ENCODE measurements around the gene LY6G6F. TPM values are rescaled to one million over a fixed set of nuclear protein-coding genes. Genes with fewer than 3 reads are reported as not detected.

The LY6G6F gene
- total and polyA plus RNA-seq, 2 experiments from 2014 or later: not detected

GRCh38 chr6:31744422-31744821, 37.8 kb downstream of the LY6G6F start:
- no peak overlapping the region for H3K27ac ChIP-seq
- H3K4me1 ChIP-seq (ENCODE audit: low read depth): peaks cover 4% of the 10 kb centered on the region
- H3K4me3 ChIP-seq: no peak overlapping the region
- no peaks in the 10 kb centered on the region for H3K36me3 ChIP-seq
- no peaks in the 10 kb centered on the region for H3K27me3 ChIP-seq
- no peaks in the 10 kb centered on the region for H3K9me3 ChIP-seq (ENCODE audit: low read depth)
- TF ChIP-seq CTCF (IDR thresholded peaks at IDR 0.05; ENCODE audit: low read depth, low read length): no peak
- DNase-seq (ENCODE audit: low read depth in 1 of 2, low spot score in 1 of 2): no peak

DNA sequence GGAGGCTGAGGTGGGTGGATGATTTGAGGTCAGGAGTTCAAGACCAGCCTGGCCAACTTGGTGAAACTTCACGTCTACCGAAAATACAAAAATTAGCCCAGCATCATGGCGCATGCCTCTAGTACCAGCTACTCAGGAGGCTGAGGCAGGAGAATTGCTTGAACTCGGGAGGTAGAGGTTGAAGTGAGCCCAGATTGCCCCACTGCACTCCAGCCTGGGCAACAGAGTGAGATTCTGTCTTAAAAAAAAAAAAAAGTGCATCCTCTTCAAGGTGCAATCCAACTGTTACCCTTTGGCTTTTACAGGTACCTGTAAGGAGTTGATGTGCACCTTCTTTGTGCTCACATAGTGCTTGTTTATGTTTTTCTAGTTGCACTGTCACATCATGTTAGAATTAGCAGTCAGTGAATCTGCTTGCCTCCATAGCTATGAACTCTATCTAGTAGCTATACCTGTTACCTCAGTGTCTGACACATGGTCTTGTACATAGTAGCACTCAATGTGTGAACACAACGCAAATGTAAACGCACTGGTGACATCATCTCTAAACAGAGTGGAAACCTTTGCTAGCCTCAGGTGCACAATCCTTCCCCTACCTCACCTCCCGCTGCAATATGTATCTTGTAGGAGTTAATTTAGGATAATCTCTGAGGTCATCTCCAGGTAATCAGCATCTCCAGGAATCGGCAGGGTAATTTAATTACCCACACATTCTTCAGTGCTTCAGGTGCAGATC, 42.8 kb downstream of the LY6G6F start:
- DNase-seq (ENCODE audit: low read depth in 1 of 2, low spot score in 1 of 2): no peak
- Histone ChIP-seq H3K27ac (no peak overlapping the region), H3K4me3 (no peak overlapping the region), H3K9me3 (ENCODE audit: low read depth) (no peaks in the 10 kb centered on the region), H3K4me1 (ENCODE audit: low read depth) (no peaks in the 10 kb centered on the region), H3K36me3 (no peaks in the 10 kb centered on the region), H3K27me3 (no peaks in the 10 kb centered on the region)
- TF ChIP-seq CTCF (IDR thresholded peaks at IDR 0.05; ENCODE audit: low read depth, low read length): no peak

DNA sequence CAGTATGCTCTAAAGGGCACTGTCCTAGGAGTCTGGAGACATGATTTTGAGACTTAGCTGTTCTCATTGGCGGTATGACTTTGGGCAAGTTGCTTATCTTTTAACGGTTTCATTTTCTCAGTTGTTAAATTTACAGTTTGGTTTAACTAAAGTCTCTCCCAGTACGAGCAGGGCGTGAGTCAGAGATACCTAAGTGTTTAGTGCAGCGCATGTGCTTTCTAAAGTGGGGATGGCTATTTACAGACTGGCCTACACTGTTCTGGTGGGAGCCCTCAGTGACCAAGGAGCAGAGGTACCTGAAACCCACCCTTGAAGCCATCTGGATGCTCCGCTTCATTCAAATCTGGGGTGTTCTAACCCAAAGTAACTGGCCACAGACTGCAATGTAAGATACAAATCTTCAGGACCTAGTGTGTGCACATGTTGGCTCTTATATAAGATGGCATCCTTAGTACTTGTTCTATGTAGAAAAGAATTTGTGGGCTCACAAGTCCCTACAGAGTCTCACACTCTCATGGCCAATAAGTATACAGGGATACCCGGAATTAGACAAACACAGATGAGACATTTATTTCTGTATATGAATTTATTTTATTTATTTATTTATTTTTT, 43.9 kb downstream of the LY6G6F start:
- TF ChIP-seq CTCF (IDR thresholded peaks at IDR 0.05; ENCODE audit: low read depth, low read length): no peak
- no peak overlapping the region for H3K4me3 ChIP-seq
- no peak for DNase-seq (ENCODE audit: low read depth in 1 of 2, low spot score in 1 of 2)
- no peaks in the 10 kb centered on the region for H3K27me3 ChIP-seq
- no peaks in the 10 kb centered on the region for H3K36me3 ChIP-seq
- no peaks in the 10 kb centered on the region for H3K9me3 ChIP-seq (ENCODE audit: low read depth)
- no peak overlapping the region for H3K27ac ChIP-seq
- no peaks in the 10 kb centered on the region for H3K4me1 ChIP-seq (ENCODE audit: low read depth)

DNA sequence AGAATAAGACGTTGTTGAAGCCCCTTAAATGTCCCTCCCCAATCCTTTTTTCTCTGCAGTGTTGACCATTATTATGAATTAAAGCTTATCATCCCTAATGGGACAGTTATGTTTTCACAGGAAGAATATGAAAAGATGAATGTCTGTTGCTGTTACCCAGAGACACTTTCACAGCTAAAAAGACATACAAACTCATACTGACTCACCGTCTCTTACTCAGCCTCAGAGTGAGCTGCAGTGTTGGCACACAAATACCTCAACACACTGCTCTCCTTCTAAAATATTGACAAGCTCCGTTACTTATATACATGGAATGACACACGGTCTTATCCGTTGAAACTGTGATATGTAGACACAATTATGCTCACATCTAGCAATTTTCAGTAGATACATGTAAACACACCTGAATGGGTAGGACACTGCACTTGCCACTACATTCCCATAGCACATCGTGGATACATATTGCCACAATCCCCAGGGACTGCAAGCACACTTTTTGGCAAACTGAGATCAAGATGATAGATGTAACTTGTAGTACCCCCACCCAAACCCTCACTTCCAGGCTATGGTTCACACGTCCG, 46.2 kb downstream of the LY6G6F start:
- Histone ChIP-seq H3K36me3 (no peaks in the 10 kb centered on the region), H3K9me3 (ENCODE audit: low read depth) (no peaks in the 10 kb centered on the region), H3K4me3 (no peak overlapping the region), H3K27ac (no peak overlapping the region), H3K4me1 (ENCODE audit: low read depth) (no peaks in the 10 kb centered on the region), H3K27me3 (no peaks in the 10 kb centered on the region)
- peak in 1 of 2 donors; percentile 46 for DNase-seq (ENCODE audit: low read depth in 1 of 2, low spot score in 1 of 2)
- no peak for TF ChIP-seq CTCF (IDR thresholded peaks at IDR 0.05; ENCODE audit: low read depth, low read length)

DNA sequence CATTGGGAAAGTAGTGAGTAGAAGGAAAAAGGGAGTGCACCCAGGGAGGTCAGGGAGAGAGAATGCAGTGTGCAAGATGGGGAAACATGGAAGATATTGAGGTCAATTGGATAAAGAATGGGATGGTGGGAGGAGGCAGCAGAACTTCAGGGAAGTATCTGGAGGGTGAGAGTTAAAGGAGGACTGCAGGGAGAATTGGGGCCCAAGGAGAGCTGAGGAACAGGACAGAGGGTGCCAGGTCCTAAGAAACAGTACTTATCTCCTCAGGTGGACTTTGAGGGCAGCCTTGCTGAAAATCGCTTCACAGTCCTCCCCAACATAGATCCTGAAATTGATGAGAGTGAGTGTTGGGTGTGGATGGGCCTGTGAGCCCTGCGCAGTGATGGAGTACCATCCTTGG, 51.6 kb downstream of the LY6G6F start:
- no peak for DNase-seq (ENCODE audit: low read depth in 1 of 2, low spot score in 1 of 2)
- Histone ChIP-seq H3K4me1 (ENCODE audit: low read depth) (peaks cover under 1% of the 10 kb centered on the region), H3K36me3 (no peaks in the 10 kb centered on the region), H3K4me3 (no peak overlapping the region), H3K27ac (no peak overlapping the region), H3K27me3 (no peaks in the 10 kb centered on the region), H3K9me3 (ENCODE audit: low read depth) (no peaks in the 10 kb centered on the region)
- no peak for TF ChIP-seq CTCF (IDR thresholded peaks at IDR 0.05; ENCODE audit: low read depth, low read length)

Other genes with a start within 250 kb of the LY6G6F start
Only the 30 nearest of the 39 such genes appear.
- gene NFKBIL1, start 159.3 kb upstream of the LY6G6F start, total RNA-seq: 43.6 and 51.2 TPM in 2 replicates
- 38.4 and 47.1 TPM in 2 replicates for gene NFKBIL1, start 159.3 kb upstream of the LY6G6F start, polyA plus RNA-seq
- gene LTA, start 134.6 kb upstream of the LY6G6F start, total RNA-seq: not detected in 2 replicates
- not detected in 2 replicates for gene LTA, start 134.6 kb upstream of the LY6G6F start, polyA plus RNA-seq
- gene TNF, start 131.3 kb upstream of the LY6G6F start, total RNA-seq: not detected in 2 replicates
- 0.14 TPM in 1 of 2 replicates, not detected in the other for gene TNF, start 131.3 kb upstream of the LY6G6F start, polyA plus RNA-seq
- 0.70 TPM in 1 of 2 replicates, not detected in the other for gene LTB, start 124.4 kb upstream of the LY6G6F start, total RNA-seq
- gene LTB, start 124.4 kb upstream of the LY6G6F start, polyA plus RNA-seq: 0.61 and 1.5 TPM in 2 replicates
- gene LST1, start 120.6 kb upstream of the LY6G6F start, total RNA-seq: 1.7 TPM in 1 of 2 replicates, not detected in the other
- 1.6 TPM in 1 of 2 replicates, not detected in the other for gene LST1, start 120.6 kb upstream of the LY6G6F start, polyA plus RNA-seq
- gene NCR3, start 113.9 kb upstream of the LY6G6F start, total RNA-seq: not detected in 2 replicates
- not detected in 2 replicates for gene NCR3, start 113.9 kb upstream of the LY6G6F start, polyA plus RNA-seq
- 1.2 TPM in 1 of 2 replicates, not detected in the other for gene AIF1, start 91.6 kb upstream of the LY6G6F start, total RNA-seq
- 1.4 and 1.6 TPM in 2 replicates for gene AIF1, start 91.6 kb upstream of the LY6G6F start, polyA plus RNA-seq
- gene PRRC2A, start 86.2 kb upstream of the LY6G6F start, total RNA-seq: 144 and 208 TPM in 2 replicates
- 70.2 and 103 TPM in 2 replicates for gene PRRC2A, start 86.2 kb upstream of the LY6G6F start, polyA plus RNA-seq
- 494 and 510 TPM in 2 replicates for gene BAG6, start 54.2 kb upstream of the LY6G6F start, total RNA-seq
- gene BAG6, start 54.2 kb upstream of the LY6G6F start, polyA plus RNA-seq: 115 TPM in 2 replicates
- gene APOM, start 51.0 kb upstream of the LY6G6F start, total RNA-seq: 2.3 and 2.5 TPM in 2 replicates
- gene APOM, start 51.0 kb upstream of the LY6G6F start, polyA plus RNA-seq: 2.5 and 3.5 TPM in 2 replicates
- 24.5 and 27.4 TPM in 2 replicates for gene C6orf47, start 46.1 kb upstream of the LY6G6F start, total RNA-seq
- 22.0 and 29.2 TPM in 2 replicates for gene C6orf47, start 46.1 kb upstream of the LY6G6F start, polyA plus RNA-seq
- gene GPANK1, start 41.9 kb upstream of the LY6G6F start, total RNA-seq: 28.8 and 36.2 TPM in 2 replicates
- 27.5 and 37.2 TPM in 2 replicates for gene GPANK1, start 41.9 kb upstream of the LY6G6F start, polyA plus RNA-seq
- 310 and 375 TPM in 2 replicates for gene CSNK2B, start 40.8 kb upstream of the LY6G6F start, total RNA-seq
- gene CSNK2B, start 40.8 kb upstream of the LY6G6F start, polyA plus RNA-seq: 277 and 280 TPM in 2 replicates
- gene LY6G5B, start 36.9 kb upstream of the LY6G6F start, total RNA-seq: 3.9 and 6.8 TPM in 2 replicates
- 13.2 and 16.5 TPM in 2 replicates for gene LY6G5B, start 36.9 kb upstream of the LY6G6F start, polyA plus RNA-seq
- gene LY6G5C, start 25.8 kb upstream of the LY6G6F start, total RNA-seq: 0.54 and 1.2 TPM in 2 replicates
- 5.0 and 9.0 TPM in 2 replicates for gene LY6G5C, start 25.8 kb upstream of the LY6G6F start, polyA plus RNA-seq
- 48.0 and 66.3 TPM in 2 replicates for gene ABHD16A, start 3.5 kb upstream of the LY6G6F start, total RNA-seq
- gene ABHD16A, start 3.5 kb upstream of the LY6G6F start, polyA plus RNA-seq: 61.5 and 65.1 TPM in 2 replicates
- gene LY6G6D, start 8.5 kb downstream of the LY6G6F start, total RNA-seq: not detected in 2 replicates
- gene LY6G6D, start 8.5 kb downstream of the LY6G6F start, polyA plus RNA-seq: not detected in 2 replicates
- gene LY6G6C, start 14.9 kb downstream of the LY6G6F start, total RNA-seq: not detected in 2 replicates
- gene LY6G6C, start 14.9 kb downstream of the LY6G6F start, polyA plus RNA-seq: 0.24 TPM in 1 of 2 replicates, not detected in the other
- not detected in 2 replicates for gene MPIG6B, start 16.5 kb downstream of the LY6G6F start, total RNA-seq
- not detected in 2 replicates for gene MPIG6B, start 16.5 kb downstream of the LY6G6F start, polyA plus RNA-seq
- 134 and 138 TPM in 2 replicates for gene DDAH2, start 22.4 kb downstream of the LY6G6F start, total RNA-seq
- 154 and 170 TPM in 2 replicates for gene DDAH2, start 22.4 kb downstream of the LY6G6F start, polyA plus RNA-seq
- 226 and 274 TPM in 2 replicates for gene CLIC1, start 29.7 kb downstream of the LY6G6F start, total RNA-seq
- 318 and 326 TPM in 2 replicates for gene CLIC1, start 29.7 kb downstream of the LY6G6F start, polyA plus RNA-seq
- gene MSH5, start 33.1 kb downstream of the LY6G6F start, total RNA-seq: 6.6 and 39.4 TPM in 2 replicates
- gene MSH5, start 33.1 kb downstream of the LY6G6F start, polyA plus RNA-seq: 7.4 and 16.4 TPM in 2 replicates
- 3.9 and 11.6 TPM in 2 replicates for gene SAPCD1, start 55.8 kb downstream of the LY6G6F start, total RNA-seq
- gene SAPCD1, start 55.8 kb downstream of the LY6G6F start, polyA plus RNA-seq: 2.1 and 4.2 TPM in 2 replicates
- gene VWA7, start 70.5 kb downstream of the LY6G6F start, total RNA-seq: 16.1 and 24.7 TPM in 2 replicates
- gene VWA7, start 70.5 kb downstream of the LY6G6F start, polyA plus RNA-seq: 9.9 and 12.3 TPM in 2 replicates
- 46.3 and 49.7 TPM in 2 replicates for gene VARS1, start 88.9 kb downstream of the LY6G6F start, total RNA-seq
- 51.5 and 63.9 TPM in 2 replicates for gene VARS1, start 88.9 kb downstream of the LY6G6F start, polyA plus RNA-seq
- 58.9 and 64.2 TPM in 2 replicates for gene LSM2, start 100.1 kb downstream of the LY6G6F start, total RNA-seq
- gene LSM2, start 100.1 kb downstream of the LY6G6F start, polyA plus RNA-seq: 76.8 and 88.6 TPM in 2 replicates
- gene HSPA1L, start 108.4 kb downstream of the LY6G6F start, total RNA-seq: 1.6 and 3.1 TPM in 2 replicates
- gene HSPA1L, start 108.4 kb downstream of the LY6G6F start, polyA plus RNA-seq: 4.5 and 5.2 TPM in 2 replicates
- 122 and 167 TPM in 2 replicates for gene HSPA1A, start 108.7 kb downstream of the LY6G6F start, total RNA-seq
- 51.2 and 92.3 TPM in 2 replicates for gene HSPA1A, start 108.7 kb downstream of the LY6G6F start, polyA plus RNA-seq
- 184 and 226 TPM in 2 replicates for gene HSPA1B, start 120.9 kb downstream of the LY6G6F start, total RNA-seq
- 88.0 and 88.8 TPM in 2 replicates for gene HSPA1B, start 120.9 kb downstream of the LY6G6F start, polyA plus RNA-seq
- gene NEU1, start 156.0 kb downstream of the LY6G6F start, total RNA-seq: 26.6 and 34.9 TPM in 2 replicates
- gene NEU1, start 156.0 kb downstream of the LY6G6F start, polyA plus RNA-seq: 27.3 and 27.6 TPM in 2 replicates

Data from cardiac muscle cell (in vitro differentiated cells and primary cell).